Measurements from ENCODE around the gene KAT14.
A peak's percentile ranks its signal among the peaks of the same experiment; 100 is the strongest.
"Not testable (repeated sequence)": the region's sequence is repeated elsewhere in the genome, so short reads cannot be mapped to it uniquely, and the experiment has no call there.

Gene KAT14, protein sequence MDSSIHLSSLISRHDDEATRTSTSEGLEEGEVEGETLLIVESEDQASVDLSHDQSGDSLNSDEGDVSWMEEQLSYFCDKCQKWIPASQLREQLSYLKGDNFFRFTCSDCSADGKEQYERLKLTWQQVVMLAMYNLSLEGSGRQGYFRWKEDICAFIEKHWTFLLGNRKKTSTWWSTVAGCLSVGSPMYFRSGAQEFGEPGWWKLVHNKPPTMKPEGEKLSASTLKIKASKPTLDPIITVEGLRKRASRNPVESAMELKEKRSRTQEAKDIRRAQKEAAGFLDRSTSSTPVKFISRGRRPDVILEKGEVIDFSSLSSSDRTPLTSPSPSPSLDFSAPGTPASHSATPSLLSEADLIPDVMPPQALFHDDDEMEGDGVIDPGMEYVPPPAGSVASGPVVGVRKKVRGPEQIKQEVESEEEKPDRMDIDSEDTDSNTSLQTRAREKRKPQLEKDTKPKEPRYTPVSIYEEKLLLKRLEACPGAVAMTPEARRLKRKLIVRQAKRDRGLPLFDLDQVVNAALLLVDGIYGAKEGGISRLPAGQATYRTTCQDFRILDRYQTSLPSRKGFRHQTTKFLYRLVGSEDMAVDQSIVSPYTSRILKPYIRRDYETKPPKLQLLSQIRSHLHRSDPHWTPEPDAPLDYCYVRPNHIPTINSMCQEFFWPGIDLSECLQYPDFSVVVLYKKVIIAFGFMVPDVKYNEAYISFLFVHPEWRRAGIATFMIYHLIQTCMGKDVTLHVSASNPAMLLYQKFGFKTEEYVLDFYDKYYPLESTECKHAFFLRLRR

DNA sequence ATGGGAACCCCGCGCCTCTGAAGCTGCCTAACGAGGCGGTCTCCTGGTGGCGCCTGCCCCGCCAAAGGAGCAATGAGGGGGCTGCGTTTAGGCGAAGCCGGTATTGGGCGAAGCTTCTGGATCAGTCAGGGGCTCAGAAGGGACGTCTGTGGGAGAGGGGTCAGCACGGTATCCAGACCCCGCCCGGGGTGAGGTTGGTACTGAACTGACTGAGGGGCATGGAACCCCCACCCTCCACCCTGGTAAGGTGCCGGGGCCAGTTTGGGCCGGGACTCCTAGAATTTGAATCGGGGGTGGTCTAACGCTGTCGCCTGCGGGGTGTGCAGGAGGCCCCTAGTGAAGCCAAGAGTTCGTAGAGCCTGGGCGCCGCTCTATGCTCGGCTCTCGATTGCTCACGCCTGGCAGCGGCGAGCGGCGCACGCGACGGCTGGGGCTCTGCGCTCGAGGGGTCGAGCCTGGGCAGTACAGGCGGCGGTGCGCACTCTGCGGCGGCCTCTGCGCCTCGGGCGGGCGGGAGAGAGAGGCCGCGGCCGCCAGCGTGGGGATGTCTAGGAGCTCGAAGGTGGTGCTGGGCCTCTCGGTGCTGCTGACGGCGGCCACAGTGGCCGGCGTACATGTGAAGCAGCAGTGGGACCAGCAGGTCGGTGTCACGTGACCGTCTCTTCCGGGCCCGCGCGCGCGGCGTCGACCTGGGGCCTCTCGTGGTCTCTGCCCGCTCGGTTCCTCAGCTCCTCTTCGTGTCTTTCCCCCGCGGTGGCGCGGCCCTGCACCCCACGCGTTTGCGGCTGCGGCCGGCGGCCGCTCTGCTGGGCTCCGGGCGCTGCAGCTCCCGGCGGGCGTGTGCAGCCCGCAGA is at the start of gene KAT14, which contains the start of gene PET117:
KAT14 (plus strand) TSS at position 452 of the 854 bp plus-strand sequence. CDS start 4,798 bp downstream, outside the sequence.
PET117 (plus strand) TSS at position 452 of the 854 bp plus-strand sequence; CDS start at position 545, 93 bp downstream.
- DNase-seq, result peak; percentile 95

GRCh38 chr20:18088298-18088697 is 49.4 kb upstream of the KAT14 start:
- DNase-seq, result not testable (repeated sequence)

DNA sequence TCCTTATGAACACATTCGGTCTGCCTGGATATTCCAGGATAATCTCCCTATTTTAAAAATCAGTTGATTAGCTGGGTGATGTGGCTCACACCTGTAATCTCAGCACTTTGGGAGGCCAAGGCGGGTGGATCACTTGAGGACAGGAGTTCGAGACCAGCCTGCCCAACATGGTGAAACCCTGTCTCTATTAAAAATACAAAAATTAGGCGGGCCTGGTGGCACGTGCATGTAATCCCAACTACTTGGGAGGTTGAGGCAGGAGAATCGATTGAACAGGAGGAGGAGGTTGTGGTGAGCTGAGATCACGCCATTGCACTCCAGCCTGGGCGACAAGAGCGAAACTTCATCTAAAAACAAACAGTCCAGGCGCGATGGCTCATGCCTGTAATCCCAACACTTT is 48.8 kb upstream of the KAT14 start:
- not testable (repeated sequence) for DNase-seq

DNA sequence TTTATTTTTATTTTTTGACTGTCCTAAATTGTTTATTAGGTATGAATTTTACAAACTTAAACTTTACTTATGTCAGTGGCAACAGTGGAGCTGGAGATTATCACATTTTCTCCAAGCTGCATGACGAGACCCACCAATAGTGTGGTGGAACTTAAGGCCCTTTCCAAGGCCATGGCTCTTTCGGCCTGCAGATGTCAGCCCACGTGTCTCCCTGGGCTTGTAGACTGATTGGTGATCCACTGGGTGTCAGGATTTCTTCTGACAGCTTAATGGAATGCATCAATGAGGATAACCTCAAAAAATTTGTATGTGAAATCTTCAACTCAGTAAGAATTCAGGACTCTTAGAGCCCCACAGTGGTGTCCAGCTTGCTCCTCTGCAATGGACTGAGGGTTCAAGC is 47.6 kb upstream of the KAT14 start:
- DNase-seq, result no peak

DNA sequence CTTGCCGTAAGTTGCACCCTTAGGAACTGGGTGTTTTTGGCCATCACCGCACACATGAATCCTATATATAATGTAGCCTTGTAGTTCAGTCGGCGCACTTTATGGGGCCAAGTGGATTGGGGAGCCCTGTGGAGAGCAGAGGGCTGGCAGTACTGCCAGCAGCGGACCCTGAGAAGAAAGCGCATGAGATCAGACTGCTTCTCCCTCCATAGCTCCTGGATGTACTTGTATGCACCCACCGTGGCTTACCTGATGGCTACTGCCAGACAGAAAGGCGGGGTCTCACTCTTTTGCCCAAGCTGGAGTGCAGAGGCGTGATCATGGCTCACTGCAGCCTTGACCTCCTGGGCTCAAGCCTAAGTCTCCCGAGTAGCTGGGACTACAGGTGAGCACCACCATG is 47.2 kb upstream of the KAT14 start:
- no peak for DNase-seq

DNA sequence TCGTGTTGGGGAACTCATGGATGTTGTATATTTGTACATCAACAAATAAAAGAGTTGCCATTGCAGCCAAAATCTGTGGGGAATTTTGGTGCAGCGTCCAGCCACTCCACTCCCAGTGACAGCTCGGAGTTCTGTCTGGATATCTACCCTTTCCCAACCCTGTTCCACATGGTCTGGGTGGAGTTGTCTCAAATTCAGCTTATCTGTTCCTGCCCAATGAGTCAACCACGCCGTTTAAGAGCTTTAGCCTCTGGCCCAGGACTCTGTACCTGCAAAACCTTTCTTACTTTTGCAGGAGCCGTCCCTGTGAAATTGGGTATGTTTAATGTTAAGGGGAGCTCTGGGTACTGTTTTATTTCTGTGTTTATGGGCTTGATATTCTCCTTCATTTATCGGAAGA is 46.0 kb upstream of the KAT14 start:
- no peak for DNase-seq

GRCh38 chr20:18092890-18093289 is 44.8 kb upstream of the KAT14 start:
- no peak for DNase-seq

DNA sequence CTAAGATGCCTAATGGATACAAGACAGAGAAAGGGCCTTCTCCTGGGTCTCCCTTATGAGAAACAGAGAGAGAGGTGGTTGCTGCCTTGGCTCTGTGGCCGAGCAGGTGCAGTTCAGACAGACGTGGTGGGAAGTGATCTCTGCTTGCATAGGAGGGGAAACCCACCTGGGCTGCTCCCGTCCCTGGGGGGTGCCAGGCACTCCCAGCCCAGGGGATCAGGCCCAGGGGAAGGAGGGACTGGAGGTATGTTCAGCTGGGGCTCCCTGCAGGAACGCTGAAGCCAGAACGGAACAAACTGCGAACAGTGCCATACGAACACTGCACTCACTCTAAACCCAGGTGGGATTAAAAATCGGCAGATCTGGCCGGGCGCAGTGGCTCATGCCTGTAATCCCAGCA is 44.3 kb upstream of the KAT14 start:
- DNase-seq, result no peak

DNA sequence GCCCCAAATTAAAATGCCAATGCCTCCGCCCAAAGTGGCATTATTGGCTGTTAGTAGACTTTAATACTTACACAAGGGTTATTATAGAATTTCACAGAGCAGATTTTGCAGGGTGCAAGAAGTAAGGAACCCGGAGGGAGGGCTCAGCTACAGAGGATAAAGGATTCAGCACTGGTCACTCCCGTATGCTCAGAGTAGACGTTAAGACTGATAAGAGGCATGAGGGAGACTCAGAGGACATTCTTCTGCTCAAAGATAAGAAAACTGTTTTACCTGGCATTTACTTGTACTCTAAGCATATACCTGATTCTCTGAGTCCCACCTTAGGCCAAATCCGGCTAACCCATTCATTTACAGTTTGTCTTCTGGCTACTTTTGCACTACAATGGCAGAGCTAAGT is 43.5 kb upstream of the KAT14 start:
- DNase-seq, result no peak

DNA sequence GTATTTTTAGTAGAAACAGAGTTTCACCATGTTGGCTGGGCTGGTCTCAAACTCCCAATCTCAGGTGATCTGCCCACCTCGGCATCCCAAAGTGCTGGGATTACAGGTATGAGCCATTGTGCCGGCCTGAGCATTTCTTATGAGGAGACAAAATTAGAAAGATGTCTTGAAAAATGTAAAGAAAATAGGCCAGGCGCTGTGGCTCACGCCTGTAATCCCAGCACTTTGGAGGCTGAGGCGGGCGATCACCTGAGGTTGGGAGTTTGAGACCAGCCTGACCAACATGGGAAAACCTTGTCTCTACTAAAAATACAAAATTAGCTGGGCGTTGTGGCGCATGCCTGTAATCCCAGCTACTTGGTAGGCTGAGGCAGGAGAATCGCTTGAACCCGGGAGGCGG is 37.1 kb upstream of the KAT14 start:
- not testable (repeated sequence) for DNase-seq

- no peak for DNase-seq
Measured at GRCh38 chr20:18101125-18101810, 36.4 kb upstream of the KAT14 start.

DNA sequence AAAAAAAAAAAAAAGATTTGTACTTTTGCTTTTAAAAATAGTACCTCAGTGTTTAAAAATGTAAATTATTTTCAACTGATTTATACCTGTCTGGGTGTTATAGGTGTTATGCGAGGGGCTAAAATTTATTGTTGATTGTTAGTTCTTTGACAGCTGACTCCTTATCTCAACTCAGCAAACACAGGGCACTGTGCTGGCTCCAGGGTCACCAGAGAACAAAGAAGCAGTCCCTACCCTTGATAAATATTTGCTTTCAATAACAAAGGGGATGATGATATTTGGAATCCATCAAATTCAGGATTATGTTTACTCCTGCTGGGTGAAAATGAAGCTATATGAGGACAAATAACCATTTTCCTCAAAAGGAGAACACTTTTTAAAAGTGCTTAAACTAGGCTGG is 34.2 kb upstream of the KAT14 start:
- DNase-seq, result no peak

- DNase-seq, result no peak
Measured at GRCh38 chr20:18108326-18108725, 29.3 kb upstream of the KAT14 start.

DNA sequence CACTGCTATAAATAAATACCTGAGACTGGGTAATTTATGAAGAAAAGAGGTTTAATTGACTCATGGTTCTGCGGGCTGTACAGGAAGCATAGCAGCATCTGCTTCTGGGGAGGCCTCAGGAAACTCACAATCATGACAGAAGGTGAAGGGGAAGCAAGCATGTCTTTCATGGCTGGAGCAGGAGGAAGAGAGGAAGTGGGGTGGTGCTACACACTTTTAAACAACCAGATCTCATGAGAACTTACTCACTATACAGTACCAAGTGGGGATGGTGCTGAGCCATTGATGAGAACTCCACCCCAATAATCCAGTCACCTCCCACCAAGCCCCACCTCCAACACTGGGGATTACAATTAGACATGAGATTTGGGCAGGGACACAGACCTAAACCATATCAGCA is 9.1 kb upstream of the KAT14 start:
- DNase-seq, result not testable (repeated sequence)

DNA sequence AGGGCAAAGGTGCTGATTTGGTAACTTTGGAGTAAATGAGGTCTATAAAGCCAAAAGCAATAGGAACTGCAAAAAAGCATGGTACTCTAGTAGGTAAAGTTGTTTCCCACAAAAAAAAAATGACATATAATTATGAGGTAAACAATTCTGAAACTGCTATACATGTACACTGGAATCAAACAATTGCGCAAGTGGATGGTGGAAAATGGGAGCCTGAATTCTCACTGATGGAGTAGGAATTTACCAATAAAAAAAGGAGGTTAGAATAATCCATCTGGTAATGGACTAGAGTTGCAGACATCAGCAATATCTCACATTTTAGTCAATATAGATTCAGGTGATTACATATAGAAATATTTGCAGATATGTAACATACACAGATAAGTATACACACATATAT is 5.0 kb upstream of the KAT14 start:
- DNase-seq, result no peak

DNA sequence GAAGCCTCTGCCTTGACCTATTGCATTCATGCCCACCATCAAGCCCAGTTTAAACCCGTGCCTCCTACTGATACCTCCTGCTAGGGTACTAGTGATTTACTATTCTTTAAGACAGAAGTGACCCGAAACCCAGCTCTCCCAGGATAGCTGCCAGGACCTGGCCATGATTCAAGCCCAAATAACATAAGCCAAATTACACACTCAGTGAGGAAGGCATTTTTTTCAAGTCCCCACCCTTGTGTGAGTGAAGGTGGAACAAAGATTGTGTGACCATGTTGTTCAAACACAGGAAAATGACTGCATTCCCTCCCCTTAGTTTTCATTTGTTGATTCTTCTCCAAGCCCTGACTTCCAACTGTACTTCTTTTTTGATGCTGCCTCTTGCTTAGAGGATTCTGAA is 3.7 kb upstream of the KAT14 start:
- no peak for DNase-seq

DNA sequence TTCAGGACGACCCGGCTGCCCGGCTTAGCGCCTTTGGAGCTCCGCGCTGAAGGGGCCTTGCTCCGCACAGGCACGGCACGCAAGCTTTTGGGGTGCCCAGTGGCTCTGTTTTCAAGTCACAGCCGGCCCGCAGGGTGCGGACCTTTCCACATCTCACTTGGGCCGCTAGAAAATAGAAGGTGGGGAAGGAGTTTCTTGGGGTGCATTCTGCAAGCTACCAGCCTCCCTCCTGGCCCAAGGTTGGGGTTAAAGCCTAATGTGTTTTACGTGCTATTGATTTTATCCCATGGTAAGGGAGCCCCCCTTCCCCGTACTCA is 561 bp downstream of the KAT14 start:
- no peak for DNase-seq

GRCh38 chr20:18138639-18139583 is 1.2 kb downstream of the KAT14 start:
- DNase-seq, result no peak

DNA sequence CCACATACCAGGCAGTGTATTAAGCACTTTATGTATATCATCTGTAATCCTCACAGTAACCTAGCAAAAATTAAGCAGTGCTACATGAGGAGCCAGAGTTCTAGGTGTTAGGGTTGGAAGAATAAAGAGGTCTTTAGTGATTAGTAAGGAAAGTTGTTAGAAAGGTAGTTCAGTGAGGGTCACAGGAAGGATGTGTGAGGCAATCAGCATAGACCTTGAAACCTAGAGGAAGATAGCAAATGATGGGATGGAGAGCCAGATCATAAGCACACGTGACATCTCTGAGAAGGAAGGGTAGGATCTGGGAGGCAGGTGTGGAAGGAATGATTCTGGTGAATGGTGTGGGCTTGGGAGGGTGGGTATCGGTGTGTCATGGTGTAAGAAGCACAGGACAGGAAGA is 2.2 kb downstream of the KAT14 start:
- DNase-seq, result no peak

DNA sequence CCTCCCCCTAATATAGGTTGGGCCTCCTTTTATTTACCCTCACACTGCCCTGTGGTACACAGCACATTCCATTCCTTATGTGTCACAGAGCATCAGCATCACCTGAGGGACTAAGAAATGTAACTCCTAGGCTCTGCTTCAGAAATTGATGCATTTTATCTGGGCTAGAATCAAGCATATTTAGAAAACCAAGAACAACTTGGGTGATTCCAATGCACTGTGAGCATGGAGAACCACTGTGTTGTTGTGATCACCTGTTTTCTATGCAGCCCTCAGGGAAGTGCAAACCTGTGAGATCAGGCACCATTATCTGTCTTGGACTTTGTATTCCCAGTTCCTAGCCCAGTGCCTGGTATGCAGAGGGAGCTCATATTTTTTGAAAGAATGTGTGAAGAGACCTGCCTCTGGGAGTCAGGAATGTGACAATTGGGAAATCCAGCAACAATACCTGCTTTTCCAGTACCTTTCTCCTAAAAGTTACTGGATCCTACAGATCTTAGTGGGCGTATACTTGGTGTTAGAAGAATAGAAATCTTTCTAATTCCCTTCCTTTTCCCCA is 7.0 kb downstream of the KAT14 start:
- no peak for DNase-seq

DNA sequence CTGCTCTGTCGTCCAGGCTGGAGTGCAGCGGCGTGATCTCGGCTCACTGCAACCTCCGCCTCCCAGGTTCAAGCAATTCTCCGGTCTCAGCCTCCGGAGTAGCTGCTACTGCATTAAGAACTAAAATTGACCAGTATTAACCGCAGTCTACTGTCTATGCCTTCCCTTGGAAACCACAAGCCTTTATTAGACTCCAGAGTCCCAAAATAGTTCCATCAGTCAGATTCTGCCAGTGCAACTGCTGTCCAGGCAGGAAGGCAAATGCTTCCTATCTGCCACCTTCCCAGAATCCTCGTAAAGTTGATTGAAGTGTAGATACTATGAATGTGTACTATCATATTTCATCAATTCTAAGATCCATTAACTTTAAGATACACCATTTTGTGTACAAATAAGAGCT is 16.7 kb downstream of the KAT14 start:
- DNase-seq, result no peak

Measured in right hindlimb (tissue), 1 donor.